OCI-LY1 (cell line): ENCODE measurements around the gene PPFIA1.

ENCODE experiments used
- H2AFZ ChIP-seq: fragments of 200-600 bp; sonication (generic), shearing (Covaris generic); 2 replicates; pipeline ENCODE4 v1.6.0; 2014; ENCODE audit warnings: antibody characterized with exemption, mild to moderate bottlenecking, low read length
- H3F3A ChIP-seq: fragments of 200-600 bp; sonication (generic), shearing (Covaris generic); 2 replicates; pipeline ENCODE4 v1.6.0; 2014; ENCODE audit warnings: mild to moderate bottlenecking, antibody characterized with exemption, low read length, moderate library complexity; ENCODE audit not compliant: insufficient read depth
- H3K27ac ChIP-seq: fragments of 200-600 bp; sonication (generic); 2 replicates; pipeline ENCODE4 v1.5.1; 2014; ENCODE audit warnings: low read length, mixed run types, mild to moderate bottlenecking, low read depth; ENCODE audit not compliant: poor library complexity, severe bottlenecking
- H3K27me3 ChIP-seq: fragments of 200-600 bp; sonication (generic); 2 replicates; pipeline ENCODE4 v1.6.0; 2014; ENCODE audit warnings: antibody characterized with exemption, mild to moderate bottlenecking, low read length, moderate library complexity; ENCODE audit not compliant: insufficient read depth
- H3K36me3 ChIP-seq: fragments of 200-600 bp; sonication (generic); 2 replicates; pipeline ENCODE4 v1.6.1; 2014; ENCODE audit warnings: mild to moderate bottlenecking, antibody characterized with exemption, low read length, moderate library complexity, mixed read lengths; ENCODE audit not compliant: insufficient read depth
- H3K4me1 ChIP-seq: fragments of 200-600 bp; sonication (generic); 2 replicates; pipeline ENCODE4 v1.5.1; 2014; ENCODE audit warnings: mild to moderate bottlenecking, low read length, moderate library complexity; ENCODE audit not compliant: insufficient read depth, severe bottlenecking
- H3K4me2 ChIP-seq: fragments of 200-600 bp; sonication (generic), shearing (Covaris generic); 2 replicates; pipeline ENCODE4 v1.6.1; 2014; ENCODE audit warnings: low read length
- H3K4me3 ChIP-seq: fragments of 200-600 bp; sonication (generic); 2 replicates; pipeline ENCODE4 v1.5.1; 2014; ENCODE audit warnings: low read length, low read depth, mild to moderate bottlenecking, mixed read lengths; ENCODE audit not compliant: poor library complexity, severe bottlenecking
- H3K79me2 ChIP-seq: fragments of 200-600 bp; shearing (Covaris generic); 2 replicates; pipeline ENCODE4 v1.6.1; 2016; ENCODE audit warnings: mixed run types, low read length, mixed read lengths; ENCODE audit not compliant: insufficient read depth
- H3K9ac ChIP-seq: fragments of 200-600 bp; sonication (generic), shearing (Covaris generic); 2 replicates; pipeline ENCODE4 v1.6.1; 2014; ENCODE audit warnings: mild to moderate bottlenecking, low read length, mixed read lengths
- H3K9me2 ChIP-seq: fragments of 200-600 bp; sonication (generic), shearing (Covaris generic); 2 replicates; pipeline ENCODE4 v1.6.1; 2014; ENCODE audit warnings: low read depth, mild to moderate bottlenecking, low read length, mixed read lengths
- H3K9me3 ChIP-seq: fragments of 200-600 bp; shearing (Covaris generic); 2 replicates; pipeline ENCODE4 v1.6.1; 2014; ENCODE audit warnings: low read length, mixed read lengths
- H4K20me1 ChIP-seq: fragments of 200-600 bp; sonication (generic), shearing (Covaris generic); 2 replicates; pipeline ENCODE4 v1.6.0; 2016; ENCODE audit warnings: mild to moderate bottlenecking, low read length; ENCODE audit not compliant: insufficient read depth
- CTCF ChIP-seq: fragments of 200-600 bp; sonication (generic), shearing (Covaris generic); IDR thresholded peaks from 2 replicates; pipeline ENCODE4 v1.5.1; 2017; ENCODE audit warnings: mild to moderate bottlenecking, antibody characterized with exemption, low read length, moderate library complexity, mixed read lengths
- EZH2 ChIP-seq: fragments of 200-600 bp; sonication (generic), shearing (Covaris generic); IDR thresholded peaks from 2 replicates; pipeline ENCODE4 v1.8.0; 2017; ENCODE audit warnings: borderline replicate concordance, mixed run types, mild to moderate bottlenecking, antibody characterized with exemption, low read length, moderate library complexity, mixed read lengths

PPFIA1 gene

DNA sequence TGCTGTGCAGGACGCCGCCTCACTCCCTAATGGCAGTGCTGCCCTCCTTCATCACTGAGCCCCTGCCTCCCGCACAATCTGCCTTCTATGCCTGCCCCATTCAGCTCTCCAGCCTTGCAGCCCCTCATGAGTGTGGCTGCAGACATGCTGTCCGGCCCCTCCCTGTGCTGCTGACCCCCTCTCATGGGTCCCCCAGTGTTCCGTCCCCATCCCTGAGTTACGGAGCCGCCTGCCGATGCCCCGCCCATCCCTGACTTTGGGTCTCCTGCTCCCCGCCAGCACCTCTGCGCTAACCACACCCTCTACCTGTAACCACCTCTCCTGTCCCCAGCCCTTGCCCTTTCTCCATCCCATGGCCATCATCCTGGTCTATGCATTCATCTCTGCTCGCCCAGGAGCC is 161.1 kb downstream of the PPFIA1 start:
- H3K4me3 ChIP-seq: no peak overlapping the region
- H3K36me3 ChIP-seq: no peaks in the 10 kb centered on the region
- H3K27ac ChIP-seq: no peak overlapping the region
- no peak for TF ChIP-seq EZH2
- TF ChIP-seq CTCF: no peak
- no peak overlapping the region for H3K9ac ChIP-seq
- H2AFZ ChIP-seq: no peak overlapping the region
- no peaks in the 10 kb centered on the region for H3K79me2 ChIP-seq
- no peaks in the 10 kb centered on the region; the same call in 1 of the 2 replicates for H3K27me3 ChIP-seq
- no peaks in the 10 kb centered on the region for H3K9me2 ChIP-seq
- H3K4me2 ChIP-seq: no peak overlapping the region
- H3K4me1 ChIP-seq: peaks cover 1% of the 10 kb centered on the region
- H4K20me1 ChIP-seq: no peaks in the 10 kb centered on the region
- H3K9me3 ChIP-seq: no peaks in the 10 kb centered on the region
- H3F3A ChIP-seq: no peaks in the 10 kb centered on the region

DNA sequence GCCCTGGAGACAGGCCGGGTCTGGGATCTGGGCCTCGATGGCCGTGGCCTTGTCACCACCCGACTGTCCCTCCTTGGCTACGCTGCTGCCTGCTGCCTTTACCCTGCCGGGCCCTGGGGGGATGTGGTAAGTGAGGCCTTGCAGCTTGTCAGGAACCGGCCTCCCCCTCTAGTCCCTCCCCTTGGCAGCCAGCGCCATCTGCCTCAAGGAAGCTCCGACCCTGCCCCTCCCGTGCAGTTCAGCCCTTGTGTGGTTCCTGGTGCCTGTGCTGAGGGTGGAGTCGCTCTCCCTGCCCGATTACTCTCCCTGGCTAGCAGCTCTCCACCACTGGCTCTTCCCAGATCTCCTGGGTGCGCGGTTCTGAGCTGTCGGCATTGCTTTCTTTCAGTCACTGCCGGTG is 161.6 kb downstream of the PPFIA1 start:
- Histone ChIP-seq H3K4me3 (no peak overlapping the region), H2AFZ (no peak overlapping the region), H3K27ac (no peak overlapping the region), H3K9ac (no peak overlapping the region), H4K20me1 (no peaks in the 10 kb centered on the region), H3K4me2 (no peak overlapping the region), H3K36me3 (no peaks in the 10 kb centered on the region), H3K79me2 (no peaks in the 10 kb centered on the region), H3K27me3 (no peaks in the 10 kb centered on the region; the same call in 1 of the 2 replicates), H3K4me1 (peaks cover 6% of the 10 kb centered on the region), H3F3A (no peaks in the 10 kb centered on the region), H3K9me3 (no peaks in the 10 kb centered on the region), H3K9me2 (no peaks in the 10 kb centered on the region)
- TF ChIP-seq CTCF (no peak), EZH2 (no peak)

DNA sequence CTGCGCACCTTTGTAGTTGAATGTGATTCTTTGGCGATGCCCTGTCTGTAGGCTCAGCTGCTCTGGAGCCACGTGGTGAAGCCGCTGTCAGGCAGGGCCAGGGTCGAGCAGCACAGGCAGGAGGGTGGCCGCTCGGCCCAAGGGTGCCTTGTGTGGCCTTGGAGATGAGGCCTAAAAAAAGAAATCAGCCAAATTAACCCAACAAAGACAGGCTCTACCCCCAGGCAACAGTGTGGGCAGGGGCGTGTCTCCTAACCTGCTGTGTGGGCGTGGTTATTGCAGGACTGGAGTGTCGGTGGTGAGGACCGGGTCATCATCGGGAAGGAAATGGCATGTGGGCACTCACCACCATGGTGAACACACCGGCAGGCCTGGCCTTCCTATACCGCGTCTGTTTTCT is 162.1 kb downstream of the PPFIA1 start:
- Histone ChIP-seq H4K20me1 (no peaks in the 10 kb centered on the region), H3K9ac (no peak overlapping the region), H3K27ac (no peak overlapping the region), H2AFZ (no peak overlapping the region), H3K79me2 (no peaks in the 10 kb centered on the region), H3F3A (no peaks in the 10 kb centered on the region), H3K36me3 (no peaks in the 10 kb centered on the region), H3K4me1 (peaks cover 6% of the 10 kb centered on the region), H3K4me3 (no peak overlapping the region), H3K9me3 (no peaks in the 10 kb centered on the region), H3K27me3 (no peaks in the 10 kb centered on the region; the same call in 1 of the 2 replicates), H3K4me2 (no peak overlapping the region), H3K9me2 (no peaks in the 10 kb centered on the region)
- no peak for TF ChIP-seq EZH2
- TF ChIP-seq CTCF: no peak
